ENCODE measurements around the gene CCL19. TPM values are rescaled to one million over a fixed set of nuclear protein-coding genes. Genes with fewer than 3 reads are reported as not detected.

CCL19 gene
- not detected in 2 replicates for total RNA-seq

DNA sequence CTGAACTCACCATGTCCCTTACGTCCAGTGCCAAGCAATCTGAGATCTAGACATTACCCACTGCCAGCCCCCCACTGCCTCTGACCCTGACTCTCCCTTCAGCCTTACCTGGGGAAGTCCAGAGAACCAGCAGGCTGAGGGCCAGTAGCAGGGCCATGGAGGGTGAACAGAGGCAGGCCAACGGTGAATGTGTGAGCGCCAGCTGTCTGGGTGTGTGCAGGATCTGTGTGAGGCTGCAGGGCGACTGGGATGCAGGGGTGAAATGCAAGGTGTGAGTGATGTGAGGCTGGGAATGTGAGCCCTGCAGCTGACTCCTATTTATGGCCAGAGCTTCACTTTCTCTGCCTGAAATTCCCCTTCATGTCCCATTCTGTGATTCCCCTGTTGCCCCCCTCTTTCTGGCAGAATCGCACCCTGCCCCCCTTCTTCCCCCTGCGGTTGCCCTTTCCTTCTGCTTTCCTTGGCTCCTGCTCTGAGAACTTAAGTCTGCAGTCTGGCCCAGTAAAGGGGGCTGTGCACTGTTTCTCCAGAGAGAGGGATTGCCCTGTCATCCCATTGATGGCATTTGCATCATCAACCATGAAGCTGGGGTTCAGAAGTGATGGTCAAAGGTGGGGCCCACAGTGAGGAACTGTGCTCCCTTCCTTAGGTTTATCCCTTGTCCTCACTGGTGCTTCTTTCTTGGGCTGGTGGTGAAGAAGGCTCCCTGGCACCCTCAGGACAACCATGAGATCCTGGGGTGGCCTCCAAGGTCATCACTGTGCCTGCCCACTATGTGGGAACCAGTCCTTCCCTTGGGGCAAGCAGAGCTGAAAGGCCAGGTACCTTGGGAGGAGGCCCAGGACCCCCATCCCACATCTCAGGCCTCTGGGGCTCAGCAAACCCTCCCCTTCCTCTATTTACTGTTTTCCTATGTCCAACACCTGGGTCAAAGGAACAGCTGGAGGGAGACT, at the start of gene CCL19:
Gene CCL19, minus strand, starts transcription at position 294 of the 953 bp plus-strand sequence. Its CDS starts 137 bp downstream, at position 157.

DNA sequence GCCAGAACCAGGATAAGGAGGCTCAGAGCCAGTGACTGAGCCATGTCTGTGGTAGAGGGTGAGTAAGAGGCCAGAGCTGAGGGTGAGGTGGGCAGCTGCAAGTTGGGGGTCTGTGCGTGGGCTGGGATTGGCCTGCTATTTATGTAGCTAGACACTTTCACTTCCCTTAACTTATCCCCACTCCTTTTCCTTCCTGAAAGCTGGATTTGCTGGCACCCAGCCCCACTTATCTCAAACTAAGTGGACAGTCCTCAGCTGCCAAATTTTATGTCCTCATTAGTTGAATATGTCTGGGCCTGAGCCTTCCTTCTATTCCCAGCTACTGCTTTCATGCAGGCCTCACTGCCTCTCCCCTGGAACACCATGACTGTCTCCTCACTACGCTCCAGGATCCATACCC, 18.9 kb upstream of the CCL19 start, which contains the start of gene CCL21:
Gene CCL21, minus strand, starts transcription at position 114 of the 400 bp plus-strand sequence. Its CDS starts 70 bp downstream, at position 44.

DNA sequence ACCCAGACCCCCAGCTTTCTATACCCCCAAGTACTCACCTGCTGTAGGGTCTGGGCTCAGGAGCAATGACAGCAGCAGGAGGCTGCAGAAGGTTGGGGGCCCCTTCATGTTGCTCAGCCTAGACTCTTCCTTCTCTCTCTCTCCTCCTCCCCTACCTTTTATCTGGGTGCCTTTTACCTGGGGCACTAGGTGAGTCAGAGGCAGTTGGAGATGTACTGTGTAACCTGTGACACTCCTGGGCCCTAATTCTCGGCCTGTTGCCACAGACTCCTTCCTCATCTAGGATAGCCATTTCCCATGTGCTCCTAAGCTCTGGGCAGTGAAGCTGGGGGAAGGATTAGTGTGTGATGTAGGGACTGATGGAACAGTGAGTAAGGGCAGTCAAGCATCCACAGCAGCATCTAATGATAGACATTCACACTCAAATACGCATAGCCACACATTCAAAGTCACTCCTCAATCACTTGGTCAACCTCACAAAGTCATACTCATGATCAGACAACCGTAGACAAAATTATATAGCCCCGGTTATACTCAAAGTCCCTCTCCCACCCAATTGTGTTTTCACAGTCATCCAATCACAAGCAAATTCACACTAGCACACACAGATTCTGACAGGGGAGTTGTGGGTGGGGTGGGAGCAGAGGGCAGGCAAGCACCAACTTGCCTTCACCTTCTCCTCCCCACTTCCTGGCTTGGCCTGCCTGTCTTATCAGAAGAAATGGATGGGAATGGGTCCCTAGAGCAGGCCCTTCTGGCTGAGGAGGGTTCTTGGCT, 28.4 kb downstream of the CCL19 start, which contains the start of gene CCL27:
Gene CCL27, minus strand, starts transcription at position 132 of the 777 bp plus-strand sequence. Its CDS starts 24 bp downstream, at position 108.

DNA sequence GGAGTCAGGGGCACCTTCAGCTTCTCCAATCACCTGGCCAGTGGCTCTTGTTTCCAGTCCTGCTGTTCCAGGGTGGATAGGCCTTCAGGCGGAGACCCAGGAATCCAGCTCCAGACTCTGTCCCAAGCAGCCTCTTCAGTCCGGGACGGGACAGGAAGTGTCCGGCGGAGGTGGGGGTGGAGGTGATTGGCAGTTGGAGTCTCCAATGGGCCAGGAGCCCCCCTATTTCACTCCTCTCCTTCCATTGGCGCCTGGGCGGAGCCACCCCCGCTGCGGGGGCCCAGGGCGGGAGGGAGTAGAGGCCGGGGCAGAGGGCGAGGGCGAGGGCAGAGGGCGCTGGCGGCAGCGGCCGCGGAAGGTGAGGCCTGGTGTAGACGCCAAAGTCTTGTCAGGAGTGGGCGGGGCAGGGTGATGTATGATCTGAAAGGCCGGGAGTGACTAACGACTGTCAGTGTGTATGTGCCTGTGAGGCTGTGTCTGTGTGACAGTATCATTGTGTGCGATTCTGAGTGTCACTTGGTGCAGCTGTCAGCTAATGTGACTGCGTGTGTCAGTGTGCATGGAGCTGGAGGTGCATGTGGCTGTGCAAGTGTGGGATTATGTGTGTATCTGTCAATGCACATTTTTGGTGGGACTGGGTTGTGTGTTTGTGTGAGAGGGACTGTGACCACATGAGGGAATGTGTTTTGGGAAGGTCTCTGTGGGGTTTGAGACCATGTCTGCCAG, 39.0 kb downstream of the CCL19 start, which contains the start of gene IL11RA:
Gene IL11RA, plus strand, starts transcription at position 310 of the 726 bp plus-strand sequence. CDS start 3,033 bp downstream, outside the sequence.

DNA sequence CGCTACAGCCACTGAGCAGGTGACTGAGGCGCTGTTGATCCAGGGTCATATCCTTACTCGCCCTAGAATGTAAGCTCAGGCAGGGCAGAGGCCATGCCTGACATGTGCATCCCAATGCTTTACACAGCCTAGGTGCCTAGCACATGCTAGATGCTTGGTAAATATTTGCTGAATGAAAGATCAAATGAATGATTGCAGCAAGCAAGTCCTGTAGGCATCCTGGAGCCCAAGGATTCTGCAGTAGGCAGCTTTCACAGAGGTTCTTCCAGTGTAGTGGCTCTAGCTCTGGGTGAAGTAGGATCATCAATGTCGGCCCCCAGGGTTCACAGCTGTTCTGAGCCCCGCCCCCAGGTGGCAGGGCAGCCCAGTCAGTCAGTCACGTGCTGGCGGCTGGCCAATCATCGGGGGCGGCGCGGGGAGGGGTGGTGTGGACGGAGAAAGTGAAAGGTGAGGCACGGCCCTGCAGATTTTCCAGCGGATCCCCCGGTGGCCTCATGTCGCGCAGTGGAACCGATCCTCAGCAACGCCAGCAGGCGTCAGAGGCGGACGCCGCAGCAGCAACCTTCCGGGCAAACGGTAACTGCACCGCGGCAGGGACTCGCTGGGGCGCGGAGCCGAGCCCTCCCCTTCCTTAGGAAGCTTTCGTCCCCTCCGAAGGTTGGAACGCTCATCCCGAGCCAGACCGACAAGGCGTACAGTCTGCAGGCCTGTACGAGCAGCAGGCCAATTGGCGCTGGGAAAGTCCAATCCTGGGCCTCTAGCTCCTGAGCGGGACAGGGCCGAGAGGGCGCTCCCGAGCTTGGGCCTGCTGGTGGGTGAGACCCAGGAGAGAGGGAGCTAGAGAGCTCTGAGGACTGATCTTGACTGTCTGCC, 44.6 kb downstream of the CCL19 start, which contains the start of gene GALT:
Gene GALT, plus strand, starts transcription at position 465 of the 873 bp plus-strand sequence. Its CDS starts 30 bp downstream, at position 495.

Other genes with a start within 250 kb of the CCL19 start
- gene FAM219A, start 232.7 kb downstream of the CCL19 start, total RNA-seq: 8.5 and 10.6 TPM in 2 replicates
- not detected in 2 replicates for gene DNAI1, start 232.5 kb downstream of the CCL19 start, total RNA-seq
- not detected in 2 replicates for gene ENHO, start 168.3 kb downstream of the CCL19 start, total RNA-seq
- 0.51 and 9.9 TPM in 2 replicates for gene CNTFR, start 101.6 kb downstream of the CCL19 start, total RNA-seq
- 28.8 and 32.9 TPM in 2 replicates for gene RPP25L, start 79.2 kb downstream of the CCL19 start, total RNA-seq
- gene DCTN3, start 70.8 kb downstream of the CCL19 start, total RNA-seq: 129 and 185 TPM in 2 replicates
- 0.35 and 1.2 TPM in 2 replicates for gene ARID3C, start 62.2 kb downstream of the CCL19 start, total RNA-seq
- 147 and 176 TPM in 2 replicates for gene SIGMAR1, start 53.5 kb downstream of the CCL19 start, total RNA-seq
- gene GALT, start 44.6 kb downstream of the CCL19 start, total RNA-seq: 23.7 and 43.3 TPM in 2 replicates
- gene IL11RA, start 39.1 kb downstream of the CCL19 start, total RNA-seq: 40.8 and 72.8 TPM in 2 replicates
- 0.12 TPM in 1 of 2 replicates, not detected in the other for gene CCL27, start 28.6 kb downstream of the CCL19 start, total RNA-seq
- gene CCL21, start 18.9 kb upstream of the CCL19 start, total RNA-seq: 2.6 TPM in 1 of 2 replicates, not detected in the other